KMS-11 (cell line): Measurements from ENCODE around the gene CRTAC1.

Experiments used
- H2AFZ ChIP-seq: fragments of 200-600 bp; sonication (generic); 2 replicates; pipeline ENCODE4 v1.6.1; 2016; ENCODE audit warnings: antibody characterized with exemption, mixed run types, low read depth
- H3K27ac ChIP-seq: fragments of 200-600 bp; sonication (generic); 2 replicates; pipeline ENCODE4 v1.6.1; 2016; ENCODE audit warnings: mild to moderate bottlenecking, mixed run types
- H3K27me3 ChIP-seq: fragments of 200-600 bp; sonication (generic); 2 replicates; pipeline ENCODE4 v1.6.1; 2017; ENCODE audit warnings: mild to moderate bottlenecking, low read depth, mixed run types, moderate library complexity; ENCODE audit not compliant: insufficient read depth
- H3K36me3 ChIP-seq: fragments of 200-600 bp; sonication (generic); 2 replicates; pipeline ENCODE4 v1.6.1; 2017; ENCODE audit warnings: mild to moderate bottlenecking, mixed run types; ENCODE audit not compliant: insufficient read depth
- H3K4me1 ChIP-seq: fragments of 200-600 bp; sonication (generic); 2 replicates; pipeline ENCODE4 v1.6.1; 2016; ENCODE audit warnings: mild to moderate bottlenecking, low read depth, mixed run types; ENCODE audit not compliant: poor library complexity, severe bottlenecking
- H3K4me2 ChIP-seq: fragments of 200-600 bp; sonication (generic); 2 replicates; pipeline ENCODE4 v1.7.0; 2016; ENCODE audit warnings: mild to moderate bottlenecking, mixed run types
- H3K4me3 ChIP-seq: fragments of 200-600 bp; sonication (generic); IDR thresholded peaks from 2 replicates; pipeline ENCODE4 v1.6.1; 2017; ENCODE audit warnings: low read depth, low read length, mixed read lengths; ENCODE audit not compliant: insufficient read depth
- H3K79me2 ChIP-seq: fragments of 200-600 bp; sonication (generic); 2 replicates; pipeline ENCODE4 v1.6.1; 2016; ENCODE audit warnings: low read depth, mixed run types; ENCODE audit not compliant: insufficient read depth
- H3K9ac ChIP-seq: fragments of 200-600 bp; sonication (generic); 2 replicates; pipeline ENCODE4 v1.6.1; 2016; ENCODE audit warnings: mild to moderate bottlenecking, mixed run types
- H4K20me1 ChIP-seq: fragments of 200-600 bp; sonication (generic); 2 replicates; pipeline ENCODE4 v1.6.1; 2016; ENCODE audit warnings: mild to moderate bottlenecking, mixed run types; ENCODE audit not compliant: insufficient read depth
- TF ChIP-seq, protein P1 (sequence below): fragments of 200-600 bp; sonication (generic); conservative IDR thresholded peaks from 2 replicates; pipeline ENCODE4 v1.6.1; 2017; ENCODE audit warnings: low read depth, mild to moderate bottlenecking, antibody characterized with exemption, low read length, moderate library complexity, mixed read lengths

The CRTAC1 gene

DNA sequence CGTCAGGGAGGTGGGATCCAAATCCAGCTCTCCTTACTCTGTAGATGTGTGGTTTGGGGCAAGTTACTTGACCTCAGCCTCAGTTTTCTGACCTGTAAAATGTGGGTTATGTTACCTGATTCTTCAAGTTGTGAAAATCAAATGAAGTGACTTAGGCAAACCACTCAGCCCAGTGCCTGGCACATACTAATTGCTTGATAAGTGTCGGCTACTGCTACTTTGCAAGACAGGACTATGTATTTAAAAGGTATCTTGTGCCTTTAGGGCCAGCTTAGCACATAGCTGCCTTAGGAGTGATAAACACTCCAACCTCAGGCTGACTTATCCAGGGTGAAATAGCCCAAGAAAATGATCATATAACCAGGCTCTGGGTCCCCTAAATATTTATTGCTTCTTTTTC, 137.9 kb downstream of the CRTAC1 start:
- Histone ChIP-seq H3K4me1 (no peaks in the 10 kb centered on the region), H3K9ac (no peak overlapping the region), H3K4me2 (no peak overlapping the region), H3K36me3 (no peaks in the 10 kb centered on the region), H2AFZ (no peak overlapping the region), H4K20me1 (no peaks in the 10 kb centered on the region), H3K4me3 (no peak overlapping the region), H3K79me2 (no peaks in the 10 kb centered on the region), H3K27me3 (0 out of 2 replicates have a peak, but pooled peaks cover 3% of the 10 kb centered on the region), H3K27ac (no peak overlapping the region)
- TF ChIP-seq, protein P1, sequence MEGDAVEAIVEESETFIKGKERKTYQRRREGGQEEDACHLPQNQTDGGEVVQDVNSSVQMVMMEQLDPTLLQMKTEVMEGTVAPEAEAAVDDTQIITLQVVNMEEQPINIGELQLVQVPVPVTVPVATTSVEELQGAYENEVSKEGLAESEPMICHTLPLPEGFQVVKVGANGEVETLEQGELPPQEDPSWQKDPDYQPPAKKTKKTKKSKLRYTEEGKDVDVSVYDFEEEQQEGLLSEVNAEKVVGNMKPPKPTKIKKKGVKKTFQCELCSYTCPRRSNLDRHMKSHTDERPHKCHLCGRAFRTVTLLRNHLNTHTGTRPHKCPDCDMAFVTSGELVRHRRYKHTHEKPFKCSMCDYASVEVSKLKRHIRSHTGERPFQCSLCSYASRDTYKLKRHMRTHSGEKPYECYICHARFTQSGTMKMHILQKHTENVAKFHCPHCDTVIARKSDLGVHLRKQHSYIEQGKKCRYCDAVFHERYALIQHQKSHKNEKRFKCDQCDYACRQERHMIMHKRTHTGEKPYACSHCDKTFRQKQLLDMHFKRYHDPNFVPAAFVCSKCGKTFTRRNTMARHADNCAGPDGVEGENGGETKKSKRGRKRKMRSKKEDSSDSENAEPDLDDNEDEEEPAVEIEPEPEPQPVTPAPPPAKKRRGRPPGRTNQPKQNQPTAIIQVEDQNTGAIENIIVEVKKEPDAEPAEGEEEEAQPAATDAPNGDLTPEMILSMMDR: no peak

DNA sequence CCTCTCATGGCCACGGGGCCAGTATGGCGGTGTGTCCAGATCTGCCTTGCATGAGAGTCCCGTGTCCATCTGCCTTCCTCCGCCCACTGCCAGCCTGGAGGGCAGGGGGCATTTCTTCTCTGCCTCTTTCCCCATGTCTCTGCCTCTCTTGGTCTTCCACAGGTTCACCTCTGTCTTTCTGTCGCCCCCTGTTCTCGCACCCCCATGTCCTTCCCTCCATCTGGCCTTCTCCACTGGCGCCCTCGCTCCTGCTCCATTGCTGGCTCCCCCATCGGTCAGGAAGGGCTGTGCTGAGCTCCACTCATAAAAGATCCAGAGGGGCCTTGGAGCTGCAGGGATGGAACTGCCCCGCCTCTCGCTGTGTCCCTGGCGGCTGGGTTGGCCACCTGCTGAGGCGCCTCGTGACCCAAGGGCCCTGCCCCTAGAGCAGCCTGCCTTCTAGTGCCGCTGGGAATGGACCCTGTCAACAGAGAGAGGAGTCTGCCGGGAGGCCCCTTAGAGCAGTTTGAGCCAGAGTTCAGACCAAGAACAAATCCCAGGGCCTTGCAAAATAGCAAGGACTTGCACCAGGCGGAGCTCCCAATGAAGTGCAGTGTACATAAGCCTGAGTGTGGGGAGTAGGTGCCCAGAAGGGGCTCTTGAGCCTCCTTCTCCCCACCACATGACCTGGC, 138.8 kb downstream of the CRTAC1 start:
- Histone ChIP-seq H4K20me1 (no peaks in the 10 kb centered on the region), H3K4me3 (no peak overlapping the region), H3K4me1 (no peaks in the 10 kb centered on the region), H3K36me3 (no peaks in the 10 kb centered on the region), H3K27ac (no peak overlapping the region), H3K27me3 (0 out of 2 replicates have a peak, but pooled peaks cover 3% of the 10 kb centered on the region), H3K9ac (no peak overlapping the region), H3K79me2 (no peaks in the 10 kb centered on the region), H2AFZ (no peak overlapping the region), H3K4me2 (no peak overlapping the region)
- TF ChIP-seq, protein P1: no peak

DNA sequence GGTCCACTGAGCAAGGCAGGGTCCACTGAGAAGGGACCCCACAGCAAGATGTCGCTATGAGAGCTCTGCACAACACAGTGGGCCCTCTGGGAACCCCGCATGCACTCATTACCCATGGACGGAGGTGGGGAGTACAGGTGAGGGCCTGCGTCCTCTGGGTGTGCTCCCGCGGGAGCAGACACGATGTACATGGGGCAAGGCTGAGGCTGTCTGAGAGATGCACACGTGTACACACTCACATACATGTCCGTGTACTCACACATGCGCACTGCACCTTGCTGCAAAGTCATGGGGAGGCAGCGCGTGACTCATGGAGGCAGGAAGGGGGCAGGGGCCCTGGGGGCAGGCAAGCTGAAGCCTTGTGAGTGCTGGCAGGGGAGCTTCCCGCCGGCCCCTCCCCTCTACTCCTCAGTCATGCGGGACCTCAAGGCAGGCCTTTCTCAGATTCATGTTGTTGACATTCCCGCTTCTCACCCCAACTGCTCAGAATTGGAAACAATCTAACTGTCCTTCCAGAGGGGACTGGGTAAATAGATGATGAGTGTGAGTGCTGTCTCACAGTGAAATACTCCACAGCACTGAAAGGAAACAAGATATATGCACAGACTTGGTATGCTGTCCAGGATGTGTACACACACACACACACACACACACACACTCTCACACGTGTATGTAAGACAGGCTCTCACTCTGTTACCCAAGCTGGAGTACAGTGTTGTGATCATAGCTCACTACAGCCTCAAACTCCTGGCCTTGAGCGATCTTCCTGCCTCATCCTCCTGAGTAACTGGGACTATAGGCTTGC, 140.8 kb downstream of the CRTAC1 start:
- Histone ChIP-seq H3K4me2 (no peak overlapping the region), H3K79me2 (no peaks in the 10 kb centered on the region), H3K9ac (no peak overlapping the region), H2AFZ (no peak overlapping the region), H3K27me3 (no peaks in the 10 kb centered on the region), H3K36me3 (no peaks in the 10 kb centered on the region), H3K27ac (no peak overlapping the region), H3K4me1 (no peaks in the 10 kb centered on the region), H4K20me1 (no peaks in the 10 kb centered on the region), H3K4me3 (no peak overlapping the region)
- TF ChIP-seq, protein P1: no peak

DNA sequence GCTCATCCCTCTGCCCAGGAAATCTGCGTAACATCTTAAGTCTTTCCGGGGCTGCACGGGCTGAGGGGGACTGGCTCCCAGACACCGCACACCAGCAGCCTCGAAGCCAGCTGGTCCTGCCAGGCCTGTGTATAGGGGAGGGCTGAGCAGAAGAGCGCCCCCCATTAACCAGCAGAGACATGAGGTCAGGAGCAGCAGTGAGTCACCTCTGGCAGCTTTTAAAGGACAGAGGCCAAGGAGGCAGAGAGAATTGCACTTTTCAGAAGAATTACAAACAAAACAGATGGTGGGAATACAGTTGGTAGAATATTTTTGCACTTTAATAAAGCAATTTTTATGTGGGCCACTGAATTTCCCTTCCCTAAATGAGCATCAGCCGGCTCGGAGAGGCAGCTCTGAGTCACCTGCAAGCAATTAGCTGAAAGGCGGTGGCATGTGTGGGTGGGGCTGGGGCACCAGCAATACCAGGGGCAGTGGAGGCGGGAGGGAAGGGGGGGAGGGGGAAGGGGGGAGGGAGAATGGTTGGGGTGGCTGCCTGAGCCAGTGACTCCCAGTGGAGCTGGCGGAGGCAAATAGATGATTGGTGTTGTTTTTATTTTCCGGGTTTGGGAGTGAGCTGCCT, 141.7 kb downstream of the CRTAC1 start:
- no peak overlapping the region for H3K4me2 ChIP-seq
- H3K36me3 ChIP-seq: no peaks in the 10 kb centered on the region
- TF ChIP-seq, protein P1: no peak
- no peaks in the 10 kb centered on the region for H4K20me1 ChIP-seq
- no peak overlapping the region for H3K4me3 ChIP-seq
- no peak overlapping the region for H3K9ac ChIP-seq
- no peaks in the 10 kb centered on the region for H3K4me1 ChIP-seq
- no peak overlapping the region for H2AFZ ChIP-seq
- H3K27me3 ChIP-seq: no peaks in the 10 kb centered on the region
- no peaks in the 10 kb centered on the region for H3K79me2 ChIP-seq
- no peak overlapping the region for H3K27ac ChIP-seq
